ENCODE measurements around the gene ACLY. TPM values are rescaled to one million over a fixed set of nuclear protein-coding genes. Genes with fewer than 3 reads are reported as not detected.

The ACLY gene
- total and polyA plus RNA-seq, 2 of the 13 experiments (the other 11 are each of a cell fraction or from before 2014, with no cell fraction given): 111 to 218 TPM

GRCh38 chr17:41930009-41930832, 11.5 kb upstream of the ACLY start, which contains the start of gene ODAD4 (continued):
- TF ChIP-seq, protein P1, sequence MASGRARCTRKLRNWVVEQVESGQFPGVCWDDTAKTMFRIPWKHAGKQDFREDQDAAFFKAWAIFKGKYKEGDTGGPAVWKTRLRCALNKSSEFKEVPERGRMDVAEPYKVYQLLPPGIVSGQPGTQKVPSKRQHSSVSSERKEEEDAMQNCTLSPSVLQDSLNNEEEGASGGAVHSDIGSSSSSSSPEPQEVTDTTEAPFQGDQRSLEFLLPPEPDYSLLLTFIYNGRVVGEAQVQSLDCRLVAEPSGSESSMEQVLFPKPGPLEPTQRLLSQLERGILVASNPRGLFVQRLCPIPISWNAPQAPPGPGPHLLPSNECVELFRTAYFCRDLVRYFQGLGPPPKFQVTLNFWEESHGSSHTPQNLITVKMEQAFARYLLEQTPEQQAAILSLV (CRISPR knock-in tag; IDR thresholded peaks at IDR 0.05; ENCODE audit: borderline replicate concordance): peak; percentile 90; the same call in 1 of the 2 replicates
- TF ChIP-seq ZNF839 (CRISPR knock-in tag; IDR thresholded peaks at IDR 0.05; ENCODE audit: borderline replicate concordance) (peak; percentile 81; the same call in 1 of the 2 replicates), DPF2 (CRISPR knock-in tag; IDR thresholded peaks at IDR 0.05; ENCODE audit: borderline replicate concordance, low read depth) (peak; percentile 64; the same call in 1 of the 2 replicates), BHLHE40 (IDR thresholded peaks at IDR 0.05; ENCODE audit: low read length) (peak; percentile 63; the same call in 1 of the 2 replicates), ZNF703 (CRISPR knock-in tag; IDR thresholded peaks at IDR 0.05; ENCODE audit: borderline replicate concordance) (no peak), ELF1 (CRISPR knock-in tag; IDR thresholded peaks at IDR 0.05) (peak; percentile 97), ZNF138 (CRISPR knock-in tag; IDR thresholded peaks at IDR 0.05; ENCODE audit: low read depth) (peak; percentile 77; the same call in 1 of the 2 replicates), ZNF160 (CRISPR knock-in tag; IDR thresholded peaks at IDR 0.05) (peak; percentile 79), PRDM15 (CRISPR knock-in tag; IDR thresholded peaks at IDR 0.05) (no peak), PCBP2 (optimal IDR thresholded peaks at IDR 0.05; ENCODE audit: low read depth, low read length, poor library complexity, severe bottlenecking) (no peak), SCMH1 (CRISPR knock-in tag; IDR thresholded peaks at IDR 0.05; ENCODE audit: borderline replicate concordance) (no peak), YEATS4 (CRISPR knock-in tag; IDR thresholded peaks at IDR 0.05; ENCODE audit: borderline replicate concordance) (peak; percentile 96)
- TF ChIP-seq, protein P2, sequence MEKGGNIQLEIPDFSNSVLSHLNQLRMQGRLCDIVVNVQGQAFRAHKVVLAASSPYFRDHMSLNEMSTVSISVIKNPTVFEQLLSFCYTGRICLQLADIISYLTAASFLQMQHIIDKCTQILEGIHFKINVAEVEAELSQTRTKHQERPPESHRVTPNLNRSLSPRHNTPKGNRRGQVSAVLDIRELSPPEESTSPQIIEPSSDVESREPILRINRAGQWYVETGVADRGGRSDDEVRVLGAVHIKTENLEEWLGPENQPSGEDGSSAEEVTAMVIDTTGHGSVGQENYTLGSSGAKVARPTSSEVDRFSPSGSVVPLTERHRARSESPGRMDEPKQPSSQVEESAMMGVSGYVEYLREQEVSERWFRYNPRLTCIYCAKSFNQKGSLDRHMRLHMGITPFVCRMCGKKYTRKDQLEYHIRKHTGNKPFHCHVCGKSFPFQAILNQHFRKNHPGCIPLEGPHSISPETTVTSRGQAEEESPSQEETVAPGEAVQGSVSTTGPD (CRISPR knock-in tag; IDR thresholded peaks at IDR 0.05): no peak
- TF ChIP-seq, protein P3, sequence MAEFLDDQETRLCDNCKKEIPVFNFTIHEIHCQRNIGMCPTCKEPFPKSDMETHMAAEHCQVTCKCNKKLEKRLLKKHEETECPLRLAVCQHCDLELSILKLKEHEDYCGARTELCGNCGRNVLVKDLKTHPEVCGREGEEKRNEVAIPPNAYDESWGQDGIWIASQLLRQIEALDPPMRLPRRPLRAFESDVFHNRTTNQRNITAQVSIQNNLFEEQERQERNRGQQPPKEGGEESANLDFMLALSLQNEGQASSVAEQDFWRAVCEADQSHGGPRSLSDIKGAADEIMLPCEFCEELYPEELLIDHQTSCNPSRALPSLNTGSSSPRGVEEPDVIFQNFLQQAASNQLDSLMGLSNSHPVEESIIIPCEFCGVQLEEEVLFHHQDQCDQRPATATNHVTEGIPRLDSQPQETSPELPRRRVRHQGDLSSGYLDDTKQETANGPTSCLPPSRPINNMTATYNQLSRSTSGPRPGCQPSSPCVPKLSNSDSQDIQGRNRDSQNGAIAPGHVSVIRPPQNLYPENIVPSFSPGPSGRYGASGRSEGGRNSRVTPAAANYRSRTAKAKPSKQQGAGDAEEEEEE (CRISPR knock-in tag; IDR thresholded peaks at IDR 0.05; ENCODE audit: borderline replicate concordance): no peak

All from HepG2 (cell line).